MM.1S (cell line): ENCODE measurements around the gene LIG4.

Experiments used
- DNase-seq: peaks from one replicate; pipeline ENCODE4 v3.0.0-alpha.2; 2015
- H2AFZ ChIP-seq: fragments of 300-600 bp; sonication (generic); 2 replicates; pipeline ENCODE4 v1.6.0; 2016; ENCODE audit warnings: antibody characterized with exemption, low read length
- H3F3A ChIP-seq: fragments of 300-600 bp; sonication (generic); 2 replicates; pipeline ENCODE4 v1.6.1; 2016; ENCODE audit warnings: mild to moderate bottlenecking, antibody characterized with exemption, low read length, moderate library complexity, mixed read lengths; ENCODE audit not compliant: insufficient read depth
- H3K27ac ChIP-seq: fragments of 300-600 bp; sonication (generic); 2 replicates; pipeline ENCODE4 v1.5.1; 2016; ENCODE audit warnings: mild to moderate bottlenecking, low read length
- H3K27me3 ChIP-seq: fragments of 300-600 bp; sonication (generic); replicated peaks from 2 replicates; pipeline ENCODE4 v1.6.0; 2016; ENCODE audit warnings: low read length; ENCODE audit not compliant: insufficient read depth
- H3K36me3 ChIP-seq: fragments of 300-600 bp; sonication (generic); replicated peaks from 2 replicates; pipeline ENCODE4 v1.6.1; 2016; ENCODE audit warnings: mild to moderate bottlenecking, low read length, mixed read lengths; ENCODE audit not compliant: insufficient read depth
- H3K4me1 ChIP-seq: fragments of 300-600 bp; sonication (generic); 2 replicates; pipeline ENCODE4 v1.6.1; 2016; ENCODE audit warnings: low read length, mixed read lengths
- H3K4me2 ChIP-seq: fragments of 300-600 bp; sonication (generic); 2 replicates; pipeline ENCODE4 v1.6.0; 2016; ENCODE audit warnings: low read depth, low read length
- H3K4me3 ChIP-seq: fragments of 300-600 bp; sonication (generic); 2 replicates; pipeline ENCODE4 v1.5.1; 2016; ENCODE audit warnings: low read length, mixed read lengths
- H3K79me2 ChIP-seq: fragments of 300-600 bp; sonication (generic); 2 replicates; pipeline ENCODE4 v1.6.1; 2016; ENCODE audit warnings: mixed run types, low read length, mixed read lengths
- H3K9ac ChIP-seq: fragments of 300-600 bp; sonication (generic); 2 replicates; pipeline ENCODE4 v1.6.1; 2016; ENCODE audit warnings: low read length, mixed read lengths
- H3K9me2 ChIP-seq: fragments of 300-600 bp; sonication (generic); replicated peaks from 2 replicates; pipeline ENCODE4 v1.6.1; 2016; ENCODE audit warnings: mild to moderate bottlenecking, low read length, mixed read lengths; ENCODE audit not compliant: insufficient read depth
- H3K9me3 ChIP-seq: fragments of 300-600 bp; sonication (generic); replicated peaks from 2 replicates; pipeline ENCODE4 v1.6.1; 2016; ENCODE audit warnings: mild to moderate bottlenecking, low read length, mixed read lengths; ENCODE audit not compliant: insufficient read depth
- H4K20me1 ChIP-seq: fragments of 300-600 bp; sonication (generic); 2 replicates; pipeline ENCODE4 v1.6.1; 2016; ENCODE audit warnings: mild to moderate bottlenecking, low read length, moderate library complexity, mixed read lengths; ENCODE audit not compliant: insufficient read depth
- EZH2 ChIP-seq: fragments of 300-600 bp; sonication (generic); optimal IDR thresholded peaks from 2 replicates; pipeline ENCODE3; 2017; ENCODE audit warnings: low read depth, mild to moderate bottlenecking, antibody characterized with exemption, low read length, mixed read lengths
- EZH2phosphoT487 ChIP-seq: fragments of 300-600 bp; sonication (generic); IDR thresholded peaks from 2 replicates; pipeline ENCODE4 v1.6.1; 2018; ENCODE audit warnings: antibody characterized with exemption, low read length
- TF ChIP-seq, protein P1 (sequence below): fragments of 300-600 bp; sonication (generic); IDR thresholded peaks from 2 replicates; pipeline ENCODE4 v1.5.1; 2016; ENCODE audit warnings: antibody characterized with exemption, low read length, mixed read lengths

LIG4 gene

DNA sequence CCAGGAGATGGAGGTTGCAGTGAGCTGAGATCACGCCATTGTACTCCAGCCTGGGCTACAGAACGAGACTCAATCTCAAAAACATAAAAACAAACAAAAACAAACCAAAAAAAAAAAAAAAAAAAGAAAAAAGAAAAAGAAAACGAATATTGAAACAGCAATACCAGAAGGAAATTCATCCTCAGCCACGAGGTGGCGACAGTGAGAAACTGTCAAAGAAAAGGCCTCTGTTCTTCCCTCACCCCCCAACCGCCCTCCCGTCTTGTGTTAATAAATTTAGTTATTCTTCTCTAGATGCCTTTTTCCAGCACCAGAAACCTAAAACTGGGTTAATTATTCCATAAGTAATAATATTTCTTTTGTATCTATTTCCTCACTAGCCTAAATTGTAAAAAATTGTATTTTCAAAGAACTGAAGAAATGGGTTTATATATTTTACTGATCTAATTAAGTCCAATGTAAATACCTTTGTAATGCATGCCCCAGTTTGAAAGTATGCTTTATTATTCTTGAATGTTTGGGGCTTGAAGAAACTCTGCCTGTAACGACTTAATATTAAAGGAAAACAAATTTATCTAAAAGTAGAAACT, 38.6 kb downstream of the LIG4 start:
- no peak for DNase-seq
- no peak for TF ChIP-seq EZH2
- TF ChIP-seq, protein P1, sequence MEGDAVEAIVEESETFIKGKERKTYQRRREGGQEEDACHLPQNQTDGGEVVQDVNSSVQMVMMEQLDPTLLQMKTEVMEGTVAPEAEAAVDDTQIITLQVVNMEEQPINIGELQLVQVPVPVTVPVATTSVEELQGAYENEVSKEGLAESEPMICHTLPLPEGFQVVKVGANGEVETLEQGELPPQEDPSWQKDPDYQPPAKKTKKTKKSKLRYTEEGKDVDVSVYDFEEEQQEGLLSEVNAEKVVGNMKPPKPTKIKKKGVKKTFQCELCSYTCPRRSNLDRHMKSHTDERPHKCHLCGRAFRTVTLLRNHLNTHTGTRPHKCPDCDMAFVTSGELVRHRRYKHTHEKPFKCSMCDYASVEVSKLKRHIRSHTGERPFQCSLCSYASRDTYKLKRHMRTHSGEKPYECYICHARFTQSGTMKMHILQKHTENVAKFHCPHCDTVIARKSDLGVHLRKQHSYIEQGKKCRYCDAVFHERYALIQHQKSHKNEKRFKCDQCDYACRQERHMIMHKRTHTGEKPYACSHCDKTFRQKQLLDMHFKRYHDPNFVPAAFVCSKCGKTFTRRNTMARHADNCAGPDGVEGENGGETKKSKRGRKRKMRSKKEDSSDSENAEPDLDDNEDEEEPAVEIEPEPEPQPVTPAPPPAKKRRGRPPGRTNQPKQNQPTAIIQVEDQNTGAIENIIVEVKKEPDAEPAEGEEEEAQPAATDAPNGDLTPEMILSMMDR = peak; percentile 24; the same call in 1 of the 2 replicates
- no peak for TF ChIP-seq EZH2phosphoT487

DNA sequence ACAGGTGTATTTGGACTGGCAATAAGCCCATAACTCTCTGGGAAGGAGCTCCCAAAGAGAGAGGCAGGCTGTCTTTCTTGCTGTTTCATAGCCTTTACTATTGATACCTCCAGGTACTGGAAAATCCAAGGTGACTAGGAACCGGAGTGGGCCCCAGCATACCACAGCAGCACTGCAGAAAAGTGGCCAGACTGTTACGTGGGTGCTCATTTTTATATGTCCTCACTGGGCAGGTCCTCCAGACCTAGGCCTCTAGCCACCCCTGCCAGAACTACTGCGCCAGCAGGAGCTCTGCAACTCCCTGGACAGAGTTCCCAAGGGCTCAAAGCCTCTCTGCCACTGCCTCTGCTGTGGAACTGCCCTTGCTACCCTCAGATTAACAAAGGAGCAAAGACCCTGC, 46.4 kb downstream of the LIG4 start:
- H3K9me2 ChIP-seq = no peaks in the 10 kb centered on the region
- H3K4me3 ChIP-seq = no peak overlapping the region
- no peak overlapping the region for H3K9ac ChIP-seq
- TF ChIP-seq EZH2 (no peak), EZH2phosphoT487 (no peak)
- TF ChIP-seq, protein P1 = no peak
- no peaks in the 10 kb centered on the region for H3K4me1 ChIP-seq
- H2AFZ ChIP-seq = no peak overlapping the region
- no peak overlapping the region for H3K27ac ChIP-seq
- no peak overlapping the region for H3K4me2 ChIP-seq
- no peak for DNase-seq
- H3K9me3 ChIP-seq = no peaks in the 10 kb centered on the region
- H3K36me3 ChIP-seq = no peaks in the 10 kb centered on the region
- no peaks in the 10 kb centered on the region for H3F3A ChIP-seq
- H4K20me1 ChIP-seq = no peaks in the 10 kb centered on the region
- H3K27me3 ChIP-seq = no peaks in the 10 kb centered on the region
- no peaks in the 10 kb centered on the region for H3K79me2 ChIP-seq

More for the DNA sequence above, 38.6 kb downstream of the LIG4 start:
- Histone ChIP-seq H3K4me3 (no peak overlapping the region), H4K20me1 (no peaks in the 10 kb centered on the region), H3K79me2 (no peaks in the 10 kb centered on the region), H3K9me2 (no peaks in the 10 kb centered on the region), H3K9me3 (no peaks in the 10 kb centered on the region), H3K4me2 (no peak overlapping the region), H2AFZ (no peak overlapping the region), H3F3A (no peaks in the 10 kb centered on the region), H3K9ac (no peak overlapping the region), H3K36me3 (no peaks in the 10 kb centered on the region), H3K27ac (no peak overlapping the region), H3K27me3 (no peaks in the 10 kb centered on the region), H3K4me1 (no peaks in the 10 kb centered on the region)

DNA sequence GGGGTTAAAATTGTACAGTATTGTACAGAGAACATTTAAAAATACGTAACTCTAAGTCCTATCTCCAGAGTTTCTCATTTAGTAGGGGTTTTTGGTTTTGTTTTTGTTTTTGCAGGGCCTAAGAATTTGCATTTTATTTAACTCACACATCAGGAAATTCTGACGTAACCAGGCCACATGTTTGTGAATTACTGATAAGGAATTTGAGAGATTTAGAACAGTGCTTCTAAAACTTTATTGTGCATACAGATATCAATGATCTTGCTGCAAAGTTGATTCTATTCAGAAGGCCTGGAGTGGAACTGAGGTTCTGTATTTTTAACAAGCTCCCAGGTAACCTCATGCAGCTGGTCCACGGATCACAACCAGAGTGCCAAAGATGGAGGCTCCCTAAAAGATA, 49.3 kb downstream of the LIG4 start:
- Histone ChIP-seq H3K4me1 (no peaks in the 10 kb centered on the region), H3K9me2 (no peaks in the 10 kb centered on the region), H3K4me2 (no peak overlapping the region), H2AFZ (no peak overlapping the region), H3F3A (no peaks in the 10 kb centered on the region), H3K36me3 (no peaks in the 10 kb centered on the region), H3K4me3 (no peak overlapping the region), H4K20me1 (no peaks in the 10 kb centered on the region), H3K9ac (no peak overlapping the region), H3K27ac (no peak overlapping the region), H3K9me3 (no peaks in the 10 kb centered on the region), H3K27me3 (no peaks in the 10 kb centered on the region), H3K79me2 (no peaks in the 10 kb centered on the region)
- TF ChIP-seq EZH2 (no peak), EZH2phosphoT487 (no peak)
- TF ChIP-seq, protein P1 = no peak
- DNase-seq = no peak
